Sigmoid colon (tissue), 7 donors: ENCODE data around the gene UBR7. TPM values are rescaled to one million over a fixed set of nuclear protein-coding genes. Genes with fewer than 3 reads are reported as not detected.
"Not testable (repeated sequence)": the region's sequence is repeated elsewhere in the genome, so short reads cannot be mapped to it uniquely, and the experiment has no call there.

Source experiments
- DNase-seq: peaks from one replicate; pipeline ENCODE4 v3.0.0-alpha.2; 2019
- H3K27ac ChIP-seq, 4 donors: fragments of 200-600 bp; sonication (generic); one replicate each; pipeline ENCODE4 v1.5.1; 2016 to 2019; ENCODE audit warnings: mild to moderate bottlenecking in 1 of 4
- H3K27me3 ChIP-seq, 3 donors: fragments of 200-600 bp; sonication (generic); one replicate each; pipeline ENCODE4 v1.5.1; 2019; ENCODE audit warnings: mild to moderate bottlenecking in 1 of 3
- H3K36me3 ChIP-seq, 4 donors: fragments of 200-600 bp; sonication (generic); one replicate each; pipeline ENCODE4 v1.5.1; 2016 to 2019
- H3K4me1 ChIP-seq, 4 donors: fragments of 200-600 bp; sonication (generic); one replicate each; pipeline ENCODE4 v1.5.1; 2017 to 2019
- H3K4me3 ChIP-seq, 4 donors: fragments of 200-600 bp; sonication (generic); one replicate each; pipeline ENCODE4 v1.5.1; 2017 to 2019; ENCODE audit warnings: mild to moderate bottlenecking in 2 of 4, moderate library complexity in 1 of 4
- H3K9me3 ChIP-seq, 4 donors: fragments of 200-600 bp in 3 of 4; sonication (generic) in 3 of 4; one replicate each; pipeline versions ENCODE4 v1.5.1 to v1.6.1; 2013 to 2019
- EP300 ChIP-seq, 4 donors: sonication (generic); formaldehyde crosslinking; IDR thresholded peaks; one replicate each; pipeline ENCODE4 v1.6.1; 2017; ENCODE audit warnings: antibody characterized with exemption in 4 of 4
- POLR2A ChIP-seq, 2 donors: fragments of 450-650 bp; IDR thresholded peaks; one replicate each; pipeline ENCODE4 v1.6.1; 2016; ENCODE audit warnings: antibody characterized with exemption in 2 of 2, mild to moderate bottlenecking in 2 of 2, moderate library complexity in 2 of 2
- POLR2AphosphoS5 ChIP-seq, 4 donors: sonication (generic); formaldehyde crosslinking; IDR thresholded peaks; one replicate each; pipeline ENCODE4 v1.6.1; 2017; ENCODE audit warnings: antibody characterized with exemption in 4 of 4
- WGBS, 2 donors: extraction: QIAGEN DNeasy Blood & Tissue Kit; methylation state at CpG; one replicate each; pipeline ENCODE4 v1.1.7; 2013; 5-methylcytosine and 5-hydroxymethylcytosine counted together
- intact Hi-C: fragments of 100-400 bp; cut with DNase I; formaldehyde crosslinking; loops from one replicate; pipeline ENCODE4 v1.15.1; 2023
- polyA plus RNA-seq, 3 donors: library from polyadenylated mRNA; stranded (reverse); fragments of 200-250 nt; gene quantifications; one replicate each; pipeline ENCODE4 v1.2.3, GENCODE V29; 2013
- total RNA-seq, 4 donors: library from RNA; depleted of rRNA; stranded (reverse); fragments of >200 nt; gene quantifications; one replicate each; pipeline ENCODE4 v1.1.0, GENCODE V29; 2016
- TF ChIP-seq, protein P1 (sequence below), 4 experiments: fragments of 450-650 bp in 3 of 4; fragments of 200-600 bp in 1 of 4; IDR thresholded peaks; one replicate each; pipeline ENCODE4 v1.5.1; 2016 to 2019; ENCODE audit warnings: antibody characterized with exemption in 4 of 4, mild to moderate bottlenecking in 3 of 4, moderate library complexity in 2 of 4
- donor health status: healthy with polysubstance abuse.
- donor health status: Bipolar disorder and iron deficiency.
- donor health status: healthy.

UBR7 gene
- total and polyA plus RNA-seq, 7 donors: 15.5 to 32.1 (median 25.4) TPM

- Histone ChIP-seq H3K4me3 (no peak overlapping the region), H3K9me3 (no peaks in the 10 kb centered on the region), H3K4me1 (no peaks in the 10 kb centered on the region), H3K27me3 (peaks cover 0 to 8% (median 0%) of the 10 kb centered on the region in 3 donors), H3K27ac (no peak overlapping the region), H3K36me3 (no peaks in the 10 kb centered on the region)
- no peak for TF ChIP-seq POLR2AphosphoS5 (IDR thresholded peaks at IDR 0.05)
- TF ChIP-seq EP300 (IDR thresholded peaks at IDR 0.05): no peak
- TF ChIP-seq, protein P1, sequence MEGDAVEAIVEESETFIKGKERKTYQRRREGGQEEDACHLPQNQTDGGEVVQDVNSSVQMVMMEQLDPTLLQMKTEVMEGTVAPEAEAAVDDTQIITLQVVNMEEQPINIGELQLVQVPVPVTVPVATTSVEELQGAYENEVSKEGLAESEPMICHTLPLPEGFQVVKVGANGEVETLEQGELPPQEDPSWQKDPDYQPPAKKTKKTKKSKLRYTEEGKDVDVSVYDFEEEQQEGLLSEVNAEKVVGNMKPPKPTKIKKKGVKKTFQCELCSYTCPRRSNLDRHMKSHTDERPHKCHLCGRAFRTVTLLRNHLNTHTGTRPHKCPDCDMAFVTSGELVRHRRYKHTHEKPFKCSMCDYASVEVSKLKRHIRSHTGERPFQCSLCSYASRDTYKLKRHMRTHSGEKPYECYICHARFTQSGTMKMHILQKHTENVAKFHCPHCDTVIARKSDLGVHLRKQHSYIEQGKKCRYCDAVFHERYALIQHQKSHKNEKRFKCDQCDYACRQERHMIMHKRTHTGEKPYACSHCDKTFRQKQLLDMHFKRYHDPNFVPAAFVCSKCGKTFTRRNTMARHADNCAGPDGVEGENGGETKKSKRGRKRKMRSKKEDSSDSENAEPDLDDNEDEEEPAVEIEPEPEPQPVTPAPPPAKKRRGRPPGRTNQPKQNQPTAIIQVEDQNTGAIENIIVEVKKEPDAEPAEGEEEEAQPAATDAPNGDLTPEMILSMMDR (IDR thresholded peaks at IDR 0.05): no peak
- no peak for TF ChIP-seq POLR2A (IDR thresholded peaks at IDR 0.05)
- intact Hi-C loops: no loop called here
- DNase-seq: no peak
- 21 to 53% methylated on average over 10 of the region's 10 CpGs for WGBS, 2 donors
Observed at GRCh38 chr14:93173943-93174395, 33.1 kb upstream of the UBR7 start.

DNA sequence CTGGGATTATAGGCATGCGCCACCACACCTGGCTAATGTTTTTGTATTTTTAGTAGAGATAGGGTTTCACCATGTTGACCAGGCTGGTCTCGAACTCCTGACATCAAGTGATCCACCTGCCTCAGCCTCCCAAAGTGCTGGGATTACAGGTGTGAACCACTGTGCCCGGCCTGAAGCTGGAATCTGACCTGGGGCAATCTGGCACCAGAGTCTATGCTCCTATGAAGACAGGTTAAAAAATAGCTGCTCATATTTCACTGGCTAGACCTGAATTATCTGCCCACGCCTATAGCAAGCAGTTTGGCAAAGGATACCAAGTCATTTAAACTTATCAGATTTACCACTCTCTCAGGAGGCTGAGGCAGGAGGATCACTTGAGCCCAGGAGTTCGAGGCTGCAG is 32.3 kb upstream of the UBR7 start:
- H3K9me3 ChIP-seq, intact Hi-C loops, DNase-seq, H3K27ac ChIP-seq, H3K4me1 ChIP-seq, H3K27me3 ChIP-seq, H3K36me3 ChIP-seq, H3K4me3 ChIP-seq: not testable (repeated sequence)
- 77 to 84% methylated on average over 5 of the region's 5 CpGs for WGBS, 2 donors

DNA sequence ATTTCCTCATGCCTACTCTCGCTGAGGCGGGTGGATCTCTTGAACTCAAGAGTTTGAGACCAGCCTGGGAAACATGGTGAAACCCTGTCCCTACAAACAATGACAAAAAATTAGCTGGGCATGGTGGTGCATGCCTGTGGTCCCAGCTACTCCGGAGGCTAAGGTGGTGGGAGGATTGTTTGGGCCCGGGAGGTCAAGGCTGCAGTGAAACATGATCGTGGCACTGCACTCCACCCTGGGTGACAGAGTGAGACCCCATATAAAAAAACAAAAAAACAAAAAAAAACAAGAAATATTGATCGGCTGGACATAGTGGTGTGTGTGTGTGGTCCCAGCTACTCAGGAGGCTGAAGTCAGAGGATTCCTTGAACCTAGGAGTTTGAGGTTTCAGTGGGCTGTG is 31.6 kb upstream of the UBR7 start:
- H3K4me3 ChIP-seq: no peak overlapping the region
- TF ChIP-seq, protein P1 (IDR thresholded peaks at IDR 0.05): no peak
- no peaks in the 10 kb centered on the region for H3K9me3 ChIP-seq
- DNase-seq: no peak
- H3K27ac ChIP-seq: no peak overlapping the region
- no peaks in the 10 kb centered on the region for H3K4me1 ChIP-seq
- H3K36me3 ChIP-seq: no peaks in the 10 kb centered on the region
- 86 to 88% methylated on average over 6 of the region's 6 CpGs for WGBS, 2 donors
- peaks cover 0 to 8% (median 0%) of the 10 kb centered on the region in 3 donors for H3K27me3 ChIP-seq
- intact Hi-C loops: no loop called here

- TF ChIP-seq POLR2AphosphoS5 (IDR thresholded peaks at IDR 0.05) (no peak), EP300 (IDR thresholded peaks at IDR 0.05) (no peak), POLR2A (IDR thresholded peaks at IDR 0.05) (no peak)
- TF ChIP-seq, protein P1 (IDR thresholded peaks at IDR 0.05): no peak
- Histone ChIP-seq H3K27ac (peak overlapping the region; percentile 95 to 97 (median 96)), H3K36me3 (peaks cover 0 to 33% (median 0%) of the 10 kb centered on the region in 4 donors), H3K9me3 (no peaks in the 10 kb centered on the region), H3K27me3 (no peaks in the 10 kb centered on the region), H3K4me1 (peaks cover 0 to 35% (median 31%) of the 10 kb centered on the region in 4 donors), H3K4me3 (peak overlapping the region; percentile 89 to 99 (median 92))
- no peak for DNase-seq
- intact Hi-C loops: loop anchor here (1.0 kb wide), 1 partner anchor 24 kb away; the partner anchor contains the start of genes GON7 and UBR7
- WGBS, 2 donors: 20 to 40% methylated on average over 17 of the region's 17 CpGs
Observed at GRCh38 chr14:93183596-93184317, 23.3 kb upstream of the UBR7 start.

- TF ChIP-seq EP300 (IDR thresholded peaks at IDR 0.05) (no peak), POLR2AphosphoS5 (IDR thresholded peaks at IDR 0.05) (peak; percentile 86 to 92 (median 90)), POLR2A (IDR thresholded peaks at IDR 0.05) (peak; percentile 65 to 74)
- TF ChIP-seq, protein P1 (IDR thresholded peaks at IDR 0.05): peak in 2 of 4 experiments; percentile 24 to 34
- 0% methylated on average over 124 of the region's 124 CpGs for WGBS, 2 donors
- Histone ChIP-seq H3K9me3 (no peaks in the 10 kb centered on the region), H3K36me3 (peaks cover 0 to 34% (median 0%) of the 10 kb centered on the region in 4 donors), H3K27ac (peak within 1 kb of the TSS; percentile 95 to 97 (median 96)), H3K4me3 (peak within 1 kb of the TSS; percentile 89 to 99 (median 92)), H3K27me3 (no peaks in the 10 kb centered on the region), H3K4me1 (peaks cover 0 to 35% (median 31%) of the 10 kb centered on the region in 4 donors)
- peak; percentile 94 for DNase-seq
- intact Hi-C loops: loop anchor here (1.0 kb wide), 1 partner anchor 23 kb away; the partner anchor contains the start of genes GON7 and UBR7
Observed at GRCh38 chr14:93184391-93185348, 22.4 kb upstream of the UBR7 start, which contains the start of the genes LYSET and MOAP1. TSS of gene LYSET (plus strand) at chr14:93185317. CDS start at chr14:93185406, 89 bp downstream. TSS of gene MOAP1 (minus strand) at chr14:93184897. CDS start at chr14:93184242, 655 bp downstream.
